Coronary artery (tissue), 2 donors: ENCODE results near the gene TARS3.

Source experiments
- DNase-seq: peaks from one replicate; pipeline ENCODE4 v3.0.0-alpha.2; 2017; ENCODE audit warnings: low spot score
- H3K27ac ChIP-seq, 2 donors: fragments of 200-600 bp; sonication (generic); one replicate each; pipeline ENCODE4 v1.5.1; 2016 to 2019
- H3K4me3 ChIP-seq: fragments of 200-600 bp; sonication (generic); 2 replicates; pipeline ENCODE4 v1.5.1; 2016; ENCODE audit warnings: mild to moderate bottlenecking, moderate library complexity
- TF ChIP-seq, protein P1 (sequence below): fragments of 200-600 bp; sonication (generic); IDR thresholded peaks from one replicate; pipeline ENCODE4 v1.5.1; 2019; ENCODE audit warnings: antibody characterized with exemption

Gene TARS3

DNA sequence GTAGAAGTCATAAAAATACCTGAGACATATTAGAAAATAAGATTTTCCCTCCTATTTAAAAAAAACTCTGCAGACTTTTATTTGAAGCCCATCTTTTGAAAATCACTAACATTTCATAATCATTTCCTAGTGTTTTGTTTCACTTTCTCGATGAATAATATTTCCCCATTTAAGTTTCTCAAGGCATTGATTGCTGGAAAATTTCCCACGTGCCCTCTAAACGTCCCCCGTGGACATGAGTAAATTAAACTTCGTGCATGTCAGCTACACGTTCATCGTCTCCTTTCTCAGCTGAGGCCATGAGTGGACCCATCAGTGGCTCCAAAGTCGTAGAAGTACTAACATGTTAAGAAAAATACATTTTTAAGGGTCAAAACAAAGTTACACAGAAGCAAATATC, 70.1 kb downstream of the TARS3 start:
- H3K4me3 ChIP-seq: no peak overlapping the region
- DNase-seq: no peak
- TF ChIP-seq, protein P1, sequence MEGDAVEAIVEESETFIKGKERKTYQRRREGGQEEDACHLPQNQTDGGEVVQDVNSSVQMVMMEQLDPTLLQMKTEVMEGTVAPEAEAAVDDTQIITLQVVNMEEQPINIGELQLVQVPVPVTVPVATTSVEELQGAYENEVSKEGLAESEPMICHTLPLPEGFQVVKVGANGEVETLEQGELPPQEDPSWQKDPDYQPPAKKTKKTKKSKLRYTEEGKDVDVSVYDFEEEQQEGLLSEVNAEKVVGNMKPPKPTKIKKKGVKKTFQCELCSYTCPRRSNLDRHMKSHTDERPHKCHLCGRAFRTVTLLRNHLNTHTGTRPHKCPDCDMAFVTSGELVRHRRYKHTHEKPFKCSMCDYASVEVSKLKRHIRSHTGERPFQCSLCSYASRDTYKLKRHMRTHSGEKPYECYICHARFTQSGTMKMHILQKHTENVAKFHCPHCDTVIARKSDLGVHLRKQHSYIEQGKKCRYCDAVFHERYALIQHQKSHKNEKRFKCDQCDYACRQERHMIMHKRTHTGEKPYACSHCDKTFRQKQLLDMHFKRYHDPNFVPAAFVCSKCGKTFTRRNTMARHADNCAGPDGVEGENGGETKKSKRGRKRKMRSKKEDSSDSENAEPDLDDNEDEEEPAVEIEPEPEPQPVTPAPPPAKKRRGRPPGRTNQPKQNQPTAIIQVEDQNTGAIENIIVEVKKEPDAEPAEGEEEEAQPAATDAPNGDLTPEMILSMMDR: no peak

DNA sequence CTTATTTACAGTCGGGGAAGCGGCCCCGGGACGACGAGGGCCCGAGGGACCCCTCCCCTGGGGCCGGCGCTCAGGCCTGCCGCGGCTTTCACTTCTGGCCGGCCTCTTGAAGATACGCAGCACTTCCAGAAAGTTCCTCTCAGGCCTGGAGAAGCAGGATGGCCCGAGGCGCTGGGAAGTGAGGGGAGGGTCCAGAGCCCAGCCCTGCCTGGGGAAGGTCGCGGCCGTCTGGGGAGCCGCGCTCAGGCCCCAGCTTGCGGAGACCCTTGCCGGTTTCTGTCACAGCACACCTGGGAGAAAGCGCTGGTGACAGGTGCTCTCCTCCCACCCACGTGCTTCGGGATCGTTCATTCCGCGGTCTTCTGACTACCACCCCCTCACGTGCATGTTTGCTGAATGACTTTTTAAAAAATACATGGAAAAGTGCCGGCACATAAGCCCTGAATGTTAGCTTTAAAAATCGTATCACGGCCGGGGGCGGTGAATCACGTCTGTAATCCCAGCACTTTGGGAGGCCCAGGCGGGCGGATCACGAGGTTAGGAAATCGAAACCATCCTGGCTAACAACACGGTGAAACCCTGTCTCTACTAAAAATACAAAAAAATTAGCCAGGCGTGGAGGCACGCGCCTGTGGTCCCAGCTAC, 71.4 kb downstream of the TARS3 start:
- peak overlapping the region; percentile 100 for H3K4me3 ChIP-seq
- TF ChIP-seq, protein P1: no peak
- no peak for DNase-seq
- H3K27ac ChIP-seq: peak overlapping the region; percentile 98 to 100

More for the DNA sequence above, 70.1 kb downstream of the TARS3 start:
- no peak overlapping the region for H3K27ac ChIP-seq

DNA sequence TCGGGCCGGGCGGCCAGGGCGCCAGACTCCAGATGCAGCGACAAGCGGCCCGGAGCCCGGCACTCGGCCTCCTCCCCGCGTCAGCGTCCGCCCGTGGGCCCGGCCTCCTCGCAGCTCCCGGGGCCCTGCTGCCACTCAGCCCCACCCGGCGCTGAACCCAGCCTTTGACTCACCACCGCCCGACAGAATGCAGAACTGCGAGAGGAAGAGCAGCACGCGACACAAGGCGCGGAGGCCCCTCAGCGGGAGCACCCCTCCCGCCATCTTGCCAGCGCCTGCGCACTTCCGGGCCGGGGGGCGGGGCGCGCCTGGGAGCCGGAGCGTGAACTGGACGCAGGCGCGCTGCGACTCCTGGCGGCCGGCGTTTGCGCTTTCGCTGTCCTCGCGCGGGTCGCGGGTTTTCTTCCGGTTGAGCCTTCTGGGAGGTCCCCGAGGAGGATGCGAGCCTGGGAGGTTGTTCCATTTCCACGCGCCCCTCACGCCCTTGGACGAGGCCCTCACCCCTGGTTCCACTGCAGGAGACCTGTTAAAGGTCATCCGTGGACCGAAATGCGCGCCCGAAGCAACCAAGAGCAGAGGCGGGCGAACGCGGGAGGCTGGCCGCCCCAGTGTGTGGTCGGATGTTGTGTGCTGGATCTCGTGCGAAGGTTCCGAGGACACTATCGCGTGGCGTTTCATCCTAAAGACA, 72.0 kb downstream of the TARS3 start, which contains the start of gene TM2D3:
TSS of gene TM2D3 (minus strand) at position 284 of the 688 bp plus-strand sequence. CDS start at position 264, 20 bp downstream.
- H3K4me3 ChIP-seq: peak within 1 kb of the TSS; percentile 100
- TF ChIP-seq, protein P1: peak; percentile 78
- peak; percentile 94 for DNase-seq
- H3K27ac ChIP-seq: peak within 1 kb of the TSS; percentile 98 to 100

DNA sequence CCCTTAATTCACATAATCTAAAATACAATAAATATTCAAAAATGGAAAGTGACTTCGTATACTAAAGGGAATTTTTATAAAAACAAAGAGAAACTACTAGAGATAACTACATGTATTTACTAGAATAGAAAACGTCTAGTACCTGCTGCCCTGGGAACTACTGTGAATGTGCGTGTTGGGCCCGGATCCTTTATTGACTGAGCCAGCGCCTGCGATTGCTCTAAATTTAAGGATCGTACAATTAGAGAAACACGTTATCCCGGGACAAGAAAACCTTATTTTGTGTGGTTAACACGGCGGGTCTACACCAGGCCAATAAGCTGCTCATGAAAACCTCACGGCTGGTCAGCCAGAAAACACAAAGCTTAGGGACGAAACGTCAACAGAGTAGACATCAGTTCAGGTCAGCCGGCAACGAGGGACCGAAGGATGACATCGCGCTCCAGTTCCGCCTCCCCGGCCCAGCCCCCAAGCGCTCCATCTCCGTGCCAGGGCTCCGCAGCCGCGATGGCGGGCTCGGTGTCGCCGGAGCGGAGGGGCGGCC, 72.6 kb downstream of the TARS3 start:
- TF ChIP-seq, protein P1: no peak
- Histone ChIP-seq H3K27ac (peak overlapping the region; percentile 98 to 100), H3K4me3 (peak overlapping the region; percentile 100)
- peak; percentile 78 for DNase-seq

DNA sequence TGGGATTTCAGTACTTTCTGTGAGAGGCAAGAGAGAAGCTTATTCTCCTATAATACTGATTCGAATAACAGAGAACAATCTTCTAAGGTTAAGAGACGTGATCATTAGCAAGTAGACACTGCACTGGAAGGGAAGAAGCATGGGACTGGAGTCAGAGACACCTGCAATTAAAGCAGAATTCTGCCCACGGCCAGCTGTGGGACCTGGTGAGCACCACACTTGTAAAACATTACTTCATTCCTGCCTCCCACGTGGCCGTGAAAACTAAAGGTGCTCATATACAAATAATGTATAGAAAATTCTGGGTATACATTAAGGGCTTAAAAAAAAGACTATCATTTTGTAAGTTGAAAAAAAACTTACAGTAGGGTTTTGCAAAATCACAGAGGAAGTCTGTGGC, 74.1 kb downstream of the TARS3 start:
- no peak for DNase-seq
- Histone ChIP-seq H3K27ac (no peak overlapping the region), H3K4me3 (no peak overlapping the region)
- TF ChIP-seq, protein P1: no peak

DNA sequence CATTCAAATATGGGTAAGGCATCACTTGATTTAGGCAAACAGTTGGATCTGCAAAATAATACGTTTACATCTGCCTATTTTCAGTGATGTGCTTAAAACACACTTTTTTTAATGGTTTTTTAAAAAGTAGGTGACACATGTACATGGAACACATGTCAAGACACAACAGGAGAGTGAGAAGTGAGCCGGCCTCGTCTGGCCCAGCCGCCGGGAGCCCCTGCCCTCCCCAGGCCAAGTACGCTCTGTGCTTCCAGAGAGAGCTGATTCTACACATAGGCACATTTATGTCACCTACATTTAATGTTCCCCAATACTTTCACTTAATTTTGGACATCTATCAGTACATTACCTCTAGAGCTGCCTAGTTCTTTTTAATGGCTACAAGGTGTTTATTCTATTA, 75.9 kb downstream of the TARS3 start:
- TF ChIP-seq, protein P1: no peak
- H3K4me3 ChIP-seq: no peak overlapping the region
- no peak overlapping the region for H3K27ac ChIP-seq
- DNase-seq: no peak
